HG03139 (cell line): Measurements from ENCODE around the gene PCYT2.
A peak's percentile ranks its signal among the peaks of the same experiment; 100 is the strongest.

Source experiments
- ATAC-seq: cut with Tn5 transposase; IDR thresholded peaks from one replicate; pipeline ENCODE4 v1.9.1; 2021; ENCODE audit not compliant: unreplicated experiment

The PCYT2 gene

DNA sequence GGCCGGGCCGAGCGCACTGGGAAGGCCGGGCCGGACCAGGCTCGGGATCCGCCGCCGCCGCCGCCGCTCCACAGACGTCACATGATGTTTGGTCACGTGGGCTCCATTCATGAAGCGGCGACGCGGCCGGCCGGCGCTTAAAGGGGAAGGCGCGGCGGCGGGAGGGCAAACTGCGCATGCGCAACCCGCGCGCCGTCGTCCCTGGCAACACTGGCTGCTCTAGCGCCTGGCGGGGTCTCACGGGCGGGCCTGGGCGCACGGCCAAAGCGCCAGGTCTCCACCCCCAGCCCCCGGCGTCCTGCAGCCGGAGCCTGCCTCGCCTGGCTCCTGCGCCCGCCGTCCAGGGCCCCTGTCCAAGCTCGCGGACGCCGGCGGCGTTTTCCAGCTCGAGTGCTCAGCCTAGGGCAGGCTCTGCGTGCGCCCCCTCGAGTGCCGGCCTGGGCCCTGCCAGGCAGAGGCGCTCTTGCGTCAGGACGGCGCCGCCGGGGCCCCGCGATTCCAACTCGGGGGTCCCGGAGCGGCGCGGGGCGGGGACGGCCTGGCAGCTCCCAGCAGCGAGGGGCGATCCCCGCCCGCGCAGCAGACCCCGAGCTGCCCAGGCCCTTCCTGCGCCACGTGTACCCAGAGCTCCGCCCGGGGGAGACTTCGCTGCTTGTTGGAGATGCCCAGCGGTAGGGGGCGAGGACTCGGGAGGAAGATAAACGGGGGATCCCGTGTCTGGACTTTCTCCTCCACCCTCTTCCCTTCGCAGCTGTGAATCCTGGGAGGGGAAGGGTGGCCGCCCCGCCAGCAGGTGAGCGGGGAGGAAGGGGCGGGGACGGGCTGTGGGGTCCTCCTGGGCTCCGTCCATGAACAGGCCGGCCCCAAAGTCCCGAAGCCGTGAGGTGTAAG, 16.7 kb upstream of the PCYT2 start, which contains the start of gene MAFG:
MAFG (minus strand) TSS at position 83 of the 891 bp plus-strand sequence. CDS start 4,550 bp downstream, outside the sequence.
- ATAC-seq = peak; percentile 51

DNA sequence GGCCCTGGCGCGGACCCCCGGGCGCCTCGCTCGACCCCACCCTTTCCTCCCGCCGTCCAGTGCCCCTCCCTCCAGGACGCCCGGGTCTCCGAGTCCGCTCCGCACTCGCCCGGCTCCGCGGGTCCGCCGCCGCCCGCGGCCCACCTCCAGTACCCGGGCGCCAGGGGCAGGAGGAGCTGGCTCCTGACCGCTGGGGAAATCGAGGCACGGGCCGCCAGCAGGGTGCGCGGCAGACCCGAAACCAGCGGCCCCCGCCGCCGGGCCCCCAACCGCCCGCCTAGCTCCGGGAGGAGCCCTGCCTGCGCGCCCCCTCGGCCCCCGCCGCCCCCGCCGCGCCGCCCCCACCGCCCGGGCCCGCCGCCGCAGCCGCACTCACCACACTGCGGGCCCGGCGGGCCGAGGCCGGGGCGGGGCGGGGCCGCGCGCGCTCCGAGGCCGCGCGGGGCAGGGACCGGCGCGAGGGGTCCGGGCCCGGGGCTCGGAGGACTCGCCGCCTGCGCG, 16.0 kb upstream of the PCYT2 start:
- peak; percentile 2 for ATAC-seq

DNA sequence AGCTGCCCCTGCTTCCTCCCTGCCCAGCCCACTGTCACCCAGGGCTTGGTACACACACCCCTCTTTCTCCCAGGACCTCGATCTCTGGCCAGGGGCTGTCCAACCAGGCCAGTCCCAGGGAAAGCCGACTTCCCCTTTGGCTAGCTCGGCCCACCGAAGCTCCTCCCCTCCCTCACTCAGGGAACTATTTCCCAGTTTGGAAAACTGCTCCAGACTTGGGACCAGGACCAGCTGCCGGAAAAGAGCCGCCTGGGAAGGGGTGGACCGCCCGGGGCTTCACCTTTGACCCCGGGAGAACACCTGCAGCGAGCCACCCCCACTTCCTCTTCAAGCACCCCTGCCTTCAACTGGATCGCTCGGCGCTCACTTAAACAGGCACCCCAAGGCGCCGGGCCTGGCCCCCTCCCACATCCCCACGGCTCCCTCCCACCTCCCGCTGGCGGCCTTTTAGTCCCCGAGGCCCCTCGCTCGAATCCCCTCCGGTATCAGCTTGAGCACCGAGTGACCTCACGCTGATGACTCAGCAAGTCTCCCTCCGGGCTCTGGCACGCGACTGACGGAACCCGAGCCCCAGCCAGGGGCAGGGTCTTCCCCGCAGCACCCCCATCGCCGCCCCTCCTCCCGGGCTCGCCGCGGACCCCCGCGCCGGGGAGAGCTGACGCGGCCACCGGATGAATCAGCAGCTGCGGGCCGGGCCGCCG, 15.4 kb upstream of the PCYT2 start:
- no peak for ATAC-seq

DNA sequence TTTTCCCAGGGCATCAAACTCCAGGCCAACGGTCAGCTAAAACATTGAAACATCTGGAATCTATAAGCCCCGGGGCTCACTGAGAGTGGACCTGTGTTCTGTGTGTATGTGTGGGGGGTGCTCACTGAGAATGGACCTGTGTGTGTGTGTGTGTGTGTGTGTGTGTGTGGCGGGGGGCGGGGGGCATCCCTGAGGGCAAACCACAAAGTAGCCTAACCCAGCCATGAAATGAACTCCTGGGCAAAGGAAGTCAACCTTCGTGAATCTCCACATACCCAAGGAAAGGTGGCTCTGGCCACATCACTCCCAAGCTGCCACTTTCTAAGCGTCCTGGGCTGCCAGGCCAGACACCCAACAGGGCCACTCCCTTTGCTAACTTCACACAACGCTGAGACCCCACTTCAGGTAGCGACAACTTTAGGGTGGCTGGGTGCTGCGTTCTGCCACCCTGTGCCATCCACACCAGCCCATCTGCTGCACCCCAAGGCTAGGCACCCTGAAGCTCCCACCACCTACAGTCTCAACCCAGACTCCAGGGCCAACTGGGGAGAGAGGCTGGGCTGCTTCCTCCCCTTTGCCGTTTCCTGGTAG, 14.8 kb upstream of the PCYT2 start:
- ATAC-seq = no peak

DNA sequence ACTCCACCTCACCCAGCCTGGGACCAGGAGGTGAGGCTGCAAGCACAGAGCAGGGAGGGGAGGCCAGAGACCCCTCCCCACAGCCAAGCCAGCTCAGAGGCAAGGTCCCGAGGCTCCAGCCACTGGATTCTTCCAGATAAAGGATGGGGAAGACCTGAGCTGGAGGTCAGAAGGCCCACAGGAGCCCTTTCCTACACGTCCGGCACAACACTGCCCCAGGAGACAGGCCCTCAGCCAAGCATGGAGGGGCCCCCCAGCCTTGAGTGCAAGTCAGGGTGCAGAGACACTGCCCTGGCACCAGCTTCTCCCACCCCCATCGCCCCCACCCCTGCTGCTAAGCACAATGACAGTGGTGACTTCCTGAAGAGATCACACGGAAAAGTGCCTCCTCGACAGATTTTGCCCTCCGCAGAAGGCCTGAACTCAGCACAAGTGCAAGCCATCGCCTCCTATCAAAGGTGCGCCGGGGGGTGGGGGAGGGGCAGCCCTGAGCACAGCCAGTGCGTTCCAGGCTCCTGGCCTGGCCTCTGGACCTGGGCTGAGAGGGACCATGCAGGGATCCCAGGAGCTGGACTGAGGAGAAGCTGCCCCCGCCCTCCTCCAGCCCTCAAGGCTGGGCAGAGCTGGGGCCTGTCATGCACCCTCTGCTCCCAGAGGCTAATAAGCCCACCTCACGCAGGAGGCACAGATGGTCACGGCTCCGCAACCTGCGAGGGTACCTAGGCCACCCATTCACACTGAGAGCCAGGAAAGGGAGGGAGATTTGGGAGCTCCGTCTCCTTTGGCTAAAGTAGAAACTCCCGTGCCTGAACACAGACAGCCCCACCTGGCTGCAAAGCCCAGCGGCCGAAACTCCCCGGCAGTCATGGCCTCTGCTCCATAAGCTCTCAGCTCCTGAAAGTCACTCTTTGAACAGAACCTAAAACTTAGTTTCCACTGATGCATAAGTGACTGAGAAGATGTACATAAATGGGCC, 13.6 kb upstream of the PCYT2 start:
- ATAC-seq = no peak

DNA sequence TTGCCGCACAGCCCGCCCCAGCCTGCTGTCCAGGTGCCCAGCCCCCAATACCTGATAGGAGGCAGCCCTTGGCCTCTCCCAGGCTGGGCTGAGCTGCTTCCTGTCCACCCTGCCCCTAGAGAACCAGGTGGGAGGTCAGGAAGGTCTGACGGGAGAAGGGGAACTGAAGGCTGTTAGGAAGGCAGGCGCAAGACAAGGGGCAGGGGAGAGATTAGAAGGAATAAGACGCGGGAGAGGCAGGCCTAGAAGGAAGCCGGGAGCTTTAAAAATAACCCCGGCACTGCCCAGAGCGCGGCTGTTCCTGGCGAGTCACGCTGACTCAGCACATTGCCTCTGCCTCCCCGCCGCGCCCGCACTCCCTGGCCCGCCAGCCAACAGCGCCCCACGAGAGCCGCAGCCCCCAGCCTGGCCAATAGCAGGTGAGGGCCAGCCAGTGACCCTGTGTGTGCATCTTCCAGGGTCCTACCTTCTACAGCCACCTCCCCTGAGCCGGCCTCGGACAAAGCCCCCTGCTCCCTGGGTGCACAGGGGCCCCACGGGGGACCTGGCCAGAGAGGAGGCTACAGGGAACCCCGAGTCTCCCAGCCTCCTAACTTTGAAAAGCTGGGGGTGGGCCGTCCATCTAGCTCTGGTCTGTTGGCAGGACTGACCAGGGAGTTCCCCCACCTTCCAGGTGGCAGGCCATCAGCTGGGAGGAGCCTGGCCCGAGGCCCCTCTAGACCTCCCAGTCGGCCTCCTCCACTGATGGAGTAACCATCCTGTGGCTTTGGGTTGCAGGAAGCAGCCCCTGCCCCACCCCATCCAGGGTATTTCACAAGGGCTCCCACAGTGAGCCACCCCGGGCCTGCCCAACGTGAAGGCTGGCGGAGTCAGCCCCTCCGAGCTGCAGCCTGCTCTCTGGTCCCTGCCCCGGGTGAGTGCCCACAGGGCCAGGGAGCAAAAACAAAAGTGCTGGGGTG, 12.4 kb upstream of the PCYT2 start:
- no peak for ATAC-seq

DNA sequence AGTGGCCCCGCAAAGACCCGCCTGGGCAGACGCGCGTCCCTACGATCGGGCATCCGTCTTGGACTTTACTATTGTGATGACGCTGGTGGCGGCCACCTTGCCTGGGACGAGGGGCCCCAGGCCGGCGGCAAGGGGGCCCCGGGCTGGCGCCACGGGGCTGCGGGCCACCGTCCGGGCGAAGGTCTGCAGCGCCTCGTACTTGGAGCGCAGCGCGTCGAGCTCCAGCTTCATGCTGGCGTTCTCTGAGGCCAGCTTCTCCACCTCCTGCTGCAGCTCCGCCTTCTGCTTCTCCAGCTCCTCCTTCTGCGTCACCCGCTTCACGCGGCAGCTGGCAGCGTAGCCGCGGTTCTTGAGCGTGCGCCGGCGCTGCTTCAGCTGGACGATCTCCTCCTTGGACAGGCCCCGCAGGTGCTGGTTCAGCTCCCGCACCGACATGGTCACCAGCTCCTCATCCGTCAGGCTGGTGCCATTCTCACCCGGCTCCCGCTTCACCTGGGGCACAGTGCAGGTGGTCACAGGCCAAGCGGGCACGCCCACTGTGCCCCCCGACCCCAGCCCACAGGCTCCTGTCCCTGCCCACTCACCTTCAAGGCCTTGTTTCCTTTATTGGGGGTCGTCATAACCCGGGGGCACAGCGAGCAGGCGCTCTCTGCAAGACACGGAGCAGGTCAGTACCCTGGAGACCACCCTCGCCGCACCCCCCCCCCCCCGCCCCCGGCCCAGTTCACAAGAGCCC, 11.5 kb upstream of the PCYT2 start:
- ATAC-seq = no peak

DNA sequence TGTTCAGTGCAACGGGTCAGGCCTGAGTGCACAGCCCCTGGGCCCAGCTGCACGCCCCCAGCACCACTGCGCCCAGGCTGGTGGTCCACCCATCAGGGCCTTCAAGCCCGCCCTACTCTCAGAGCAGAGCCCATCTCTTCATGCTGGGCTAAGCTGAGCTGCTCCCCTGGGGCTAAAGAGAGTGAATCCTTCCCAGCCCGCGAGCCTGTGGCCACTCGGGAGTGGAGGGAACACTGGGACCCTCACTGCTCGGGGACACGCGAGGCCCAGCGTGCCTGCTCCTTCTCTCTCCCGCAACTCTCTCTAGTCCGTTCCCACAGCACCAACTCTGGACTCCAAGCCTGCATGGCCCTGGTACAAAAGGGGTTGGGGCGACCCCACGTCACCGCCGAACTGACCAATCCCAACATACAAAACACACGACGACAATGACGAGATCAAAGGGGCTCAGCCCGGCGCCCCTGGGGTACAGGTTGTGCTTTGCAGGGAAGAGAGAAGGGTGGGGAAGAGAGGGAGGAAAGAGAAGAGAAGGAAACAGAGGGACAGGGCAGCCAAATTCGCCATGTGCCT, 10.9 kb upstream of the PCYT2 start:
- no peak for ATAC-seq

DNA sequence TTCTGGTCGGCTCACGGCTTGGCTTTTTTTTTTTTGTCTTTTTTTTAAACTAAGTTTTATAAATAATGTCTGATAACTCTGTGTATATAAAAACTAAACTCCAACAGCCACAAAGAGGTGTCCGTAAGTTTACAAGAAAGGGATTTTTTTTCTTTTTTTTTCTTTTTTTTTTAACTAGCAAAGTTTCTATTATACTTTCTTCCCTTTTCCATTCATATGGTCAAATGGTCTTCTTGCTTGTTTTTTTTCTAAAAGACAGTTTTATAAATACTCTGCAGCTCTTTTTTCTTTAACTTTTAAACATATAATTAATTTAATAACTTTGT, 10.3 kb upstream of the PCYT2 start:
- no peak for ATAC-seq

DNA sequence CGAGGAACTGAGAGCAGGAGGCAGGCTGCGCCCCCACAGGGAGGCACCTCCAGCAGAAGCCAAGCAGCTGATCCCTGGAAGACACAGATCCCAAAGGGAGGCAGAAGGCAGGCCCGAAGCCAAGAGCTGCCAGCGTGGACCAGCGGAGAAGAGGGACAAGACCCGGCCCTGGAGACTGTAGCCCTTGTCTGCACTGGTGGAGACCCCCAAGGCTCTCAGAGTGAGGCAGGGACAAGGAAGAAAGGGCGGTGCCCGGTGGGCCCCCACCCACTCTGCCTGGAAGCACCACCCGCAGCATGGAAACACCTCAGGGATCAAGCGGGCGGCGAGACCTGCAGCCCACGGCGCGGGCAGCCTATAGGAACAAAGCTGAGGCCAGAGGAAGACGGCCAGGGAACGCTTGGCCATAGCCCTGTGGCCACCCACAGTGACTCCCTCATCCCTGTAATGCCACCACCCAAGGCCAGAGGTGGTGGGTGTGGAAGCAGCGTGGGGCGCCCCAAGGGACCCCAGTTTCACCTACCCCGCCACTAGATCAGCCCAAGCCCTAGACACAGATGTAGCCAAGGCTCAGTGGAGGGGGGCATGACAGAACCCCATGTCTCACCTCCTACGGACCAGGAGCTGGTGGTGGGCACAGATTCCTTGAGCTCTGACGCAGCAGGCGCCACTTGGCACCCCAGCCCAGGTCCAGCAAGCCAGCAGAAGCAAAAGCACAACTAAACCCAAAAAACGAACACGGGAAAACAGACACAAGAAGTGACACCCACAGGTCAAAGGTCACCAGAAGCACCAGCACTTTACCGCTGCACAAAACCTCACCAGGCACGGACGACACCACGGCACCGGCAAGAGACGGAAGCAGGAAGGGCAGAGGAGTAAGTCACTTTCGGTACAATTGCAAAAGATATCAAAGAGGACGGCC, 9.7 kb upstream of the PCYT2 start:
- no peak for ATAC-seq

DNA sequence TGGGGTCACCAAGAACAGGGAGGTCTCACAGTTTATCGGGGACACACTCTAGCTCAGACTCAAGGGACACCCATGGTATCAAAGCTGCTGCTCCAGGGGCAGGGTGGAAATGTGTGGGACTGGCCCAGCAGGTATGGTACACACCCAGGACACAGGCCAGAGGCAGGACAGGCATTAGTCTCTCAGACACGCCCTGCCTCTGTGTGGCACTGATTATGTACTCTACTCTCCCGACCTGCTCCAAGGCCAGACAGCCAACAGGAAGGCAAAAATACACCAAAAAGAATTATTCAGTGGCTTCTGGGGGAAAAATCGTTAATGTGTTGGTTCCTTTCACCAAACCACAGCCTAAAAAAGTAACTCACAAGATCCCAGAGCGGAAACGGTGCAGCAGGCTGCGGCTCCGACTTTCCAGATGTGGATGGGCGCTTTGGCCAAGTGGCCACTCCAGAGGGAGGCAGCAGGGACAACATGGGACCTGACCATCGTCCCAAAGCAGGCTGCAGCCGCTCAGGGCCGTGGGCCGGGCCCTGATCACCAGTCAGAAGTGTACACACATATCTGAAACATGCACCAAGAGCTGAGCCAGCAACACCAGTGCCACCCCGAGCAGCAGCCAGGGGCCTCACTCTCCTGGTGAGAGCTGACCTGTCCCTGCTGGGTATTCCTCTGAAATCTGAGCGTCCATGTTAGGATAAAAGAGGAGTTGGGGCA, 7.8 kb upstream of the PCYT2 start:
- ATAC-seq = no peak

DNA sequence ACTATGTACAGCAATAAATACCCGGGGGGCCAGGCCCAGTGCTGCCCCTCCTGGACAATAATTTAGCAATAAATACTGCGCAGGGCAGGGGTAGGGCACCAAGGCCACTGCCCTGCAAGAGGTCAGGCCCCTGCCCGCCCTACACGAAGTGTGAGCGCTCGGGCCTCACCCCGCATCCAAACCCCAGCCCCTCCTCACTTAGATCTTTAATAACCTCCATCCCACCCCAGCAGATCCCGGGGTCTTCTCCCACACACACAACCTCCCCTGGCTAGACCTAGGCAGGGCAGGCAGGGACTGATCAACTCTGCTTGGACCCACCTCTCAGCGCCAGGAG, 7.1 kb upstream of the PCYT2 start:
- peak; percentile 5 for ATAC-seq

DNA sequence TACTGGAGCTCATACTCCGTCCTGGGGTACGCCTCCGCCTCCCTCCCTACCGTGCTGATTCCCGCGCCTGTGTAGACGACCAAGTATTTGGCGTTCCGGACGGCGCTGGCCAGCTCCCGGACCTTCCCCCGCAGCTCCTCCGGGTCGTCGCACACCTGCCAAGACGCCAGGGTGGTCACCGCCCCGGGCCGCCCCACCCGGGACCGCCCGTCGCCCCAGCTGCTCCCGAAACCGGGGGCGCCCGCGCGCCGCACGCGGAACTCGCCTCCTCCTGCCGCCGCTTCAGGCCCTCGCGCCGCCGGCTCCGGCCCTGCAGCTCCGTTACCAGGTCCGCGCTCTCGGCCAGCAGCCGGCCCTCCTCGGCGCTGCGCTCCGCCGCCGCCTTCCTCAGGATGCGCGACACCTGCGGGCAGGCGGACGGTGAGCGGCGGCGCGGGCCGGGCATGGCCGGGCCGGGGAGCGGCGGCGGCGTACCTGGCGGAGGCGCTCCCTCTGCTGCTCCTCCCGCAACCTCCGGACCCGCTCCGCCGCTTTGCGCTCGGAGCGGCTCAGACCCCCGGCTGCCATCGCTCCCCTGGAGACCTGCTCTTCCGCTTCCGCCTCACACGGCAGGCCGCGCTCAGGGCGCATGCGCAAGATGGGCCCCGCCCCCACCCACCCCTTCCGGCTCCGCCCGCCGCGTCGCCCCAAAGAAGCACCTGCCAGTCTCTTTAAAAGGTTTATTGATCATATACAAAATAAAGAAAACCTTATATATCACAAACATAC, 6.5 kb upstream of the PCYT2 start, which contains the start of gene SIRT7:
SIRT7 (minus strand) TSS at position 612 of the 768 bp plus-strand sequence; CDS start at position 567, 45 bp downstream.
- ATAC-seq = peak; percentile 51

DNA sequence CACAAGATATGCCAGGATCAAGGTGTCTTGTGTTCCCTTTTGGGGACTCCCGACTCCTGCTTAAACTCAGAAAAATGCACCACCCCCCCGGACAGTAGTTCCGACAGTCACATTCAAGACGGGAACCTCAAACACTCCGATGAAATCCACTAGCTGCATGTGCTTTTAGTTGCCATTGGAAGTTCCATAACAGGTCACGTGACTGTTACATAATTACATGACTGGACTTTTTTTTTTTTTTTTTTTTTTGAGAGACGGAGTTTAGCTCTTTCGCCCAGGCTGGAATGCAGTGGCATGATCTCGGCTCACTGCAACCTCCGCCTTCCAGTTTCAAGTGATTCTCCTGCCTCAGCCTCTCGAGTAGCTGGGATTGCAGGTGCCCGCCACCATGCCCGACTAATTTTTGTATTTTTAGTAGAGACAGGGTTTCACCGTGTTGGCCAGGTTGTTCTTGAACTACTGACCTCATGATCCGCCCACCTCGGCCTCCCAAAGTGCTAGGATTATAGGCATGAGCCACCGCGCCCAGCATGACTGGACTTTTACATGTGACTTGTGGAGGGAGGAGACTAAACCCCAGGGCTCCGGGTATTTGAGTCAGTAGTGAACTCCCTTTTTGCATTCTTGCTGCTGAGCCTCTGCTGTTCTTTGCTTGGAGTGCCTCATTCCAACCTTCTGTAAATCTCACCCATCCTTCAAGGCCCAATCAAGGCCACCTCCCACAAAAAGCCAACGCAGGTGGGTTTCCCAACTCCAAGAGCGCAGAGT, 5.2 kb upstream of the PCYT2 start:
- no peak for ATAC-seq

DNA sequence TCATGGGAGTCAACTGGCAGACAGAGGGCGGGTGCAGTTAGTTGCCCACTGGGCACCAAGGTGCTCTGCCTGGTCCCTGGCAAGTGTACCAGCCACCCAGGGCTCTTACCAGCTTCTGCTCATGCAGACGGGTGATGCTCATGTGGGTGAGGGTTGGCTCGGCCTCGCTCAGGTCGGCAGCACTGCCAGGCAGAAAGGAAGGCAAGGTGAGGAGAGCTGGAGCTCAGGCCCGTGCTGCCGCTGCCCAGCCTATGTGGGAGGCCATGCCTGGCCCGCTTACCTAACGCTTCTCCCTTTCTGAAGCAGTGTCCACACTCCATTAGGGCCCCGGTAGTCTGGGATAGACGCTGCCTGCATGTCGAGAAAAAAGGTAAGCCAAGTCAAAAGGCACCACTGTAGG, 4.1 kb upstream of the PCYT2 start:
- ATAC-seq = no peak
